Caco-2 (cell line): ENCODE measurements around the gene STK24. TPM values are rescaled to one million over a fixed set of nuclear protein-coding genes. Genes with fewer than 3 reads are reported as not detected.

Experiments
- BruUV-seq: library from RNA; stranded (reverse); fragments of 400-500 nt; replicated peaks from 2 replicates; lab custom pipeline; 2021; lab: Mats Ljungman, UMichigan
- CTCF ChIA-PET: fragments of 300-600 bp; sonication (Branson Sonifier 250); formaldehyde crosslinking; loops from one replicate; lab custom pipeline; 2022; ENCODE audit warnings: antibody characterized with exemption; lab: Charles Lee
- POLR2A ChIA-PET: fragments of 300-600 bp; sonication (Branson Sonifier 250); formaldehyde crosslinking; loops from one replicate; lab custom pipeline; 2022; ENCODE audit warnings: antibody characterized with exemption; lab: Charles Lee
- DNase-seq, 2 experiments: peaks; one replicate each; pipeline versions ENCODE4 v3.0.0 to v3.0.0-alpha.2; 2020 to 2022
- H3K27me3 ChIP-seq: replicated peaks from 2 replicates; pipeline ENCODE4 v1.6.0; 2011; ENCODE audit warnings: low read length; ENCODE audit not compliant: control insufficient read depth, insufficient read depth
- H3K36me3 ChIP-seq: 2 replicates; pipeline ENCODE4 v1.5.1; 2011; ENCODE audit warnings: low read length; ENCODE audit not compliant: control insufficient read depth, insufficient read depth
- H3K4me1 ChIP-seq: fragments of 250-450 bp; sonication (Bioruptor Pico); 2 replicates; pipeline ENCODE4 v1.5.1; 2020; ENCODE audit warnings: mild to moderate bottlenecking
- H3K4me3 ChIP-seq: 2 replicates; pipeline ENCODE4 v1.5.1; 2011; ENCODE audit warnings: low read depth, mild to moderate bottlenecking, control low read depth, low read length
- H3K9me3 ChIP-seq: fragments of 250-450 bp; sonication (Bioruptor Pico); 2 replicates; pipeline ENCODE4 v1.5.1; 2020; ENCODE audit warnings: mild to moderate bottlenecking, moderate library complexity
- H3K27ac Mint-ChIP-seq: one replicate; pipeline ENCODE4 v1.8.0; 2022; ENCODE audit warnings: mixed read lengths; ENCODE audit not compliant: unreplicated experiment
- H3K27me3 Mint-ChIP-seq: one replicate; pipeline ENCODE4 v1.8.0; 2022; ENCODE audit warnings: mixed read lengths; ENCODE audit not compliant: insufficient read depth, unreplicated experiment
- H3K36me3 Mint-ChIP-seq: one replicate; pipeline ENCODE4 v1.8.0; 2022; ENCODE audit warnings: mild to moderate bottlenecking, mixed read lengths; ENCODE audit not compliant: insufficient read depth, unreplicated experiment
- H3K4me1 Mint-ChIP-seq: one replicate; pipeline ENCODE4 v1.8.0; 2022; ENCODE audit warnings: low read depth, mixed read lengths; ENCODE audit not compliant: unreplicated experiment
- H3K4me3 Mint-ChIP-seq: one replicate; pipeline ENCODE4 v1.8.0; 2022; ENCODE audit warnings: mild to moderate bottlenecking, moderate library complexity, mixed read lengths; ENCODE audit not compliant: unreplicated experiment
- H3K9me3 Mint-ChIP-seq: one replicate; pipeline ENCODE4 v1.8.0; 2022; ENCODE audit warnings: mixed read lengths; ENCODE audit not compliant: unreplicated experiment
- CTCF ChIP-seq, 2 experiments: fragments of 200-600 bp in 1 of 2; IDR thresholded peaks; 1 replicate in 1 of 2; 2 replicates in 1 of 2; pipeline versions ENCODE4 v1.5.1 to v1.8.0; 2011 to 2022; ENCODE audit warnings: antibody characterized with exemption in 1 of 2, control low read depth in 1 of 2, inconsistent platforms in 1 of 2, low read depth in 1 of 2, low read length in 1 of 2, mild to moderate bottlenecking in 1 of 2, moderate library complexity in 1 of 2; ENCODE audit not compliant: insufficient read depth in 1 of 2, severe bottlenecking in 1 of 2, unreplicated experiment in 1 of 2
- intact Hi-C: fragments of 100-400 bp; cut with micrococcal nuclease; formaldehyde crosslinking; loops from one replicate; pipeline ENCODE4 v1.10.0; 2022; ENCODE audit not compliant: unreplicated experiment
- total RNA-seq: library from RNA; stranded (reverse); gene quantifications from 2 replicates; pipeline ENCODE4 v1.2.3, GENCODE V29; 2022

The STK24 gene
- total RNA-seq, 1 experiment from 2014 or later: 253 TPM

GRCh38 chr13:98397861-98398260, 179.0 kb downstream of the STK24 start:
- no peak for TF ChIP-seq CTCF (IDR thresholded peaks at IDR 0.05; ENCODE audit: insufficient read depth in 1 of 2, low read depth in 1 of 2, low read length in 1 of 2, severe bottlenecking in 1 of 2, unreplicated experiment in 1 of 2)
- Mint-ChIP-seq H3K36me3 (peaks cover 42% of the 10 kb centered on the region), H3K27me3 (no peaks in the 10 kb centered on the region), H3K4me1 (no peaks in the 10 kb centered on the region), H3K27ac (no peak overlapping the region), H3K4me3 (no peak overlapping the region), H3K9me3 (no peaks in the 10 kb centered on the region)
- intact Hi-C loops: loop anchor here (1.0 to 10.0 kb wide), 2 partner anchors 255 to 333 kb away; partner anchors contain the start of gene FARP1
- no TSS peak for BruUV-seq
- ChIA-PET POLR2A (interaction anchor here (0.5 kb wide), 1 partner anchor 124 kb away, joined by 3 read pairs; no protein-coding TSS in a partner anchor), CTCF (no interaction called here)
- Histone ChIP-seq H3K4me3 (no peak overlapping the region), H3K9me3 (no peaks in the 10 kb centered on the region), H3K36me3 (no peaks in the 10 kb centered on the region; the same call in 1 of the 2 replicates), H3K27me3 (no peaks in the 10 kb centered on the region), H3K4me1 (peaks cover 8% of the 10 kb centered on the region)
- DNase-seq: no peak

- Histone ChIP-seq H3K27me3 (no peaks in the 10 kb centered on the region), H3K4me1 (peaks cover 8% of the 10 kb centered on the region), H3K36me3 (no peaks in the 10 kb centered on the region; the same call in 1 of the 2 replicates), H3K4me3 (no peak overlapping the region), H3K9me3 (no peaks in the 10 kb centered on the region)
- no peaks in the 10 kb centered on the region for H3K27me3 Mint-ChIP-seq
- H3K27ac Mint-ChIP-seq: no peak overlapping the region
- ChIA-PET POLR2A (no interaction called here), CTCF (no interaction called here)
- peak in 1 of 2 experiments; percentile 47 for TF ChIP-seq CTCF (IDR thresholded peaks at IDR 0.05; ENCODE audit: insufficient read depth in 1 of 2, low read depth in 1 of 2, low read length in 1 of 2, severe bottlenecking in 1 of 2, unreplicated experiment in 1 of 2)
- H3K4me1 Mint-ChIP-seq: no peaks in the 10 kb centered on the region
- H3K9me3 Mint-ChIP-seq: no peaks in the 10 kb centered on the region
- DNase-seq: no peak
- no peak overlapping the region for H3K4me3 Mint-ChIP-seq
- intact Hi-C loops: loop anchor here (1.0 to 10.0 kb wide), 2 partner anchors 254 to 332 kb away; partner anchors contain the start of gene FARP1
- H3K36me3 Mint-ChIP-seq: peaks cover 46% of the 10 kb centered on the region
- no TSS peak for BruUV-seq
Observed at GRCh38 chr13:98397221-98397620, 179.7 kb downstream of the STK24 start.

- ChIA-PET POLR2A (no interaction called here), CTCF (interaction anchor here (0.6 kb wide), 1 partner anchor 196 kb away, joined by 3 read pairs; no protein-coding TSS in a partner anchor)
- TF ChIP-seq CTCF (IDR thresholded peaks at IDR 0.05; ENCODE audit: insufficient read depth in 1 of 2, low read depth in 1 of 2, low read length in 1 of 2, severe bottlenecking in 1 of 2, unreplicated experiment in 1 of 2): no peak
- BruUV-seq: no TSS peak
- no peaks in the 10 kb centered on the region; the same call in 1 of the 2 replicates for H3K36me3 ChIP-seq
- Mint-ChIP-seq H3K36me3 (peaks cover 50% of the 10 kb centered on the region), H3K4me3 (no peak overlapping the region), H3K27me3 (no peaks in the 10 kb centered on the region), H3K4me1 (no peaks in the 10 kb centered on the region), H3K27ac (no peak overlapping the region), H3K9me3 (no peaks in the 10 kb centered on the region)
- DNase-seq: no peak
- no peaks in the 10 kb centered on the region for H3K27me3 ChIP-seq
- H3K4me1 ChIP-seq: peaks cover 8% of the 10 kb centered on the region
- intact Hi-C loops: loop anchor here (10.0 kb wide), 1 partner anchor 331 kb away; no protein-coding TSS in a partner anchor
- no peaks in the 10 kb centered on the region for H3K9me3 ChIP-seq
- H3K4me3 ChIP-seq: no peak overlapping the region
Observed at GRCh38 chr13:98396071-98396710, 180.7 kb downstream of the STK24 start.

Other genes with a start within 250 kb of the STK24 start
- 12.3 and 12.9 TPM in 2 replicates for gene SLC15A1, start 175.6 kb upstream of the STK24 start, total RNA-seq